ENCODE measurements around the gene COPG1. TPM values are rescaled to one million over a fixed set of nuclear protein-coding genes. Genes with fewer than 3 reads are reported as not detected.

The COPG1 gene
- total and polyA plus RNA-seq, 11 donors, result 78.6 to 121 (median 93.9) TPM

DNA sequence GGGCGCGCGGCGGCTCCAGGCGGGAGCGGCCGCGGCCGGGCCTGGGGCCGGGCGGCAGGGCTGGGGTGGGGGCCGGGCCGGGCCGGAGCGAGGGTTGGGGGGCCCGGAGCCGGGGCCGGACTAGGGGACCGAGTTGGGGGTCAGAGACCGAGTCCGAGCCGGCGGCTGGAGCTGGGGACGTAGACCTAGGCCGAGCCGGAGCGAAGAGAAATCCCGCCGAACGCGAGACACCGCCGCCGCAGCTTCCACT is 66.5 kb downstream of the COPG1 start:
- H3K4me1 ChIP-seq, result peaks cover 0 to 27% (median 21%) of the 10 kb centered on the region in 12 donors
- DNase-seq (no peak), ATAC-seq (peak in 2 of 4 donors; percentile 10 to 12)
- intact Hi-C loops (cut with DNase I), result loop anchor here in 4 of 10 donors (2.0 to 5.0 kb wide), 2 partner anchors 37 to 39 kb away; partner anchors contain the start of gene HMCES (in 4 of the 4)
- H3K9me3 ChIP-seq, result no peaks in the 10 kb centered on the region
- peak overlapping the region; percentile 45 to 98 (median 90) for H3K4me3 ChIP-seq
- no peaks in the 10 kb centered on the region for H3K27me3 ChIP-seq
- peaks cover 0 to 18% (median 1%) of the 10 kb centered on the region in 9 donors for H3K36me3 ChIP-seq
- TF ChIP-seq, protein P1, sequence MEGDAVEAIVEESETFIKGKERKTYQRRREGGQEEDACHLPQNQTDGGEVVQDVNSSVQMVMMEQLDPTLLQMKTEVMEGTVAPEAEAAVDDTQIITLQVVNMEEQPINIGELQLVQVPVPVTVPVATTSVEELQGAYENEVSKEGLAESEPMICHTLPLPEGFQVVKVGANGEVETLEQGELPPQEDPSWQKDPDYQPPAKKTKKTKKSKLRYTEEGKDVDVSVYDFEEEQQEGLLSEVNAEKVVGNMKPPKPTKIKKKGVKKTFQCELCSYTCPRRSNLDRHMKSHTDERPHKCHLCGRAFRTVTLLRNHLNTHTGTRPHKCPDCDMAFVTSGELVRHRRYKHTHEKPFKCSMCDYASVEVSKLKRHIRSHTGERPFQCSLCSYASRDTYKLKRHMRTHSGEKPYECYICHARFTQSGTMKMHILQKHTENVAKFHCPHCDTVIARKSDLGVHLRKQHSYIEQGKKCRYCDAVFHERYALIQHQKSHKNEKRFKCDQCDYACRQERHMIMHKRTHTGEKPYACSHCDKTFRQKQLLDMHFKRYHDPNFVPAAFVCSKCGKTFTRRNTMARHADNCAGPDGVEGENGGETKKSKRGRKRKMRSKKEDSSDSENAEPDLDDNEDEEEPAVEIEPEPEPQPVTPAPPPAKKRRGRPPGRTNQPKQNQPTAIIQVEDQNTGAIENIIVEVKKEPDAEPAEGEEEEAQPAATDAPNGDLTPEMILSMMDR (IDR thresholded peaks at IDR 0.05), result no peak
- TF ChIP-seq POLR2A (IDR thresholded peaks at IDR 0.05), result peak in 1 of 2 donors; percentile 94
- H3K27ac ChIP-seq, result peak overlapping the region; percentile 75 to 97 (median 92)
- 1 to 10% (median 1%) methylated on average over 2 to 34 of the region's 34 CpGs; no CpG with 5 or more reads in 1 of the 4 donors for WGBS, 4 donors

DNA sequence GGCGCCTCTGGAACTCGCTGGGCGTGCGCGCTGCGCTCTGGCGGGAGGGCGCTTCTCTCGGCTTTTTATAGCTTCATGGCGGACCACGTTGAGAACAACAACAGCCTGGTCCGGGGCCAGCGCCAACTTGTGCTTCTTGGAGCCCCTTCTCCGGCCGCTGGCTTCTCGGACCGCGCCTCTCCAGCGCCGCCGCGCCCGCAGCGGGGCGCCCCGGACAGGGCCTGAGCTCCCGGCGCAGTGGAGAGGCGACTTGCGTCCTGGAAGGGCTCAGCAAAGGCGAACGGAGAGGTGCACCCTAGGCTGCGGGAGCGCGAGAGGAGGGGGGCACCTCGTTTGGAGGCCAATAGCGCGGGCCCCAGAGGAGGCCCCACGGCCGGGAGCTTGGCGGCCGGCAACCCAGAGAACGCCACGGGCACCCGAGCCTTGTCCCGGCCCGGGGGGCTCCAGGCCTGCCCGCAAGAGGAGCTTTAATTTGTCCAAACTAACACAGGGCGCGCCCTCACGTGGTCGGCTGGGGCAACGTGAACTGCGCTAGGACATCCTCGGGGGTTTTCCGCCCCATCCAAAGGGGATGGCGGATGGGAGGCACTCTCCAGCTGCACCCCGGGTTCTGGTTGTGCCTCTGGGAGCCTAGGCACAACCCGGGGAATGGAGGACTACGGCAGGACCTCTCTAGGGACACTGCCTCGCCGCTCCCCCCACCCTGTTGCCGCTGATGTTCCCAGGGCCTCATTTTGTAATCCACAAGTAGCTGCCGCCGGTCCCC is 67.0 kb downstream of the COPG1 start:
- Histone ChIP-seq H3K4me3 (peak overlapping the region; percentile 45 to 98 (median 90)), H3K27ac (peak overlapping the region; percentile 75 to 97 (median 92)), H3K36me3 (peaks cover 0 to 23% (median 4%) of the 10 kb centered on the region in 9 donors), H3K4me1 (peaks cover 0 to 27% (median 21%) of the 10 kb centered on the region in 12 donors), H3K9me3 (no peaks in the 10 kb centered on the region), H3K27me3 (no peaks in the 10 kb centered on the region)
- peak in 1 of 2 donors; percentile 99 for TF ChIP-seq POLR2A (IDR thresholded peaks at IDR 0.05)
- TF ChIP-seq, protein P1 (IDR thresholded peaks at IDR 0.05), result peak; percentile 20 to 85 (median 58)
- DNase-seq (peak; percentile 84 to 92 (median 89)), ATAC-seq (peak; percentile 21 to 62 (median 52))
- 1% methylated on average over 17 to 65 of the region's 65 CpGs for WGBS, 4 donors
- intact Hi-C loops (cut with DNase I), result loop anchor here in 2 of 10 donors (2.0 to 5.0 kb wide), 2 partner anchors 38 to 39 kb away; partner anchors contain the start of gene HMCES (in 2 of the 2)

DNA sequence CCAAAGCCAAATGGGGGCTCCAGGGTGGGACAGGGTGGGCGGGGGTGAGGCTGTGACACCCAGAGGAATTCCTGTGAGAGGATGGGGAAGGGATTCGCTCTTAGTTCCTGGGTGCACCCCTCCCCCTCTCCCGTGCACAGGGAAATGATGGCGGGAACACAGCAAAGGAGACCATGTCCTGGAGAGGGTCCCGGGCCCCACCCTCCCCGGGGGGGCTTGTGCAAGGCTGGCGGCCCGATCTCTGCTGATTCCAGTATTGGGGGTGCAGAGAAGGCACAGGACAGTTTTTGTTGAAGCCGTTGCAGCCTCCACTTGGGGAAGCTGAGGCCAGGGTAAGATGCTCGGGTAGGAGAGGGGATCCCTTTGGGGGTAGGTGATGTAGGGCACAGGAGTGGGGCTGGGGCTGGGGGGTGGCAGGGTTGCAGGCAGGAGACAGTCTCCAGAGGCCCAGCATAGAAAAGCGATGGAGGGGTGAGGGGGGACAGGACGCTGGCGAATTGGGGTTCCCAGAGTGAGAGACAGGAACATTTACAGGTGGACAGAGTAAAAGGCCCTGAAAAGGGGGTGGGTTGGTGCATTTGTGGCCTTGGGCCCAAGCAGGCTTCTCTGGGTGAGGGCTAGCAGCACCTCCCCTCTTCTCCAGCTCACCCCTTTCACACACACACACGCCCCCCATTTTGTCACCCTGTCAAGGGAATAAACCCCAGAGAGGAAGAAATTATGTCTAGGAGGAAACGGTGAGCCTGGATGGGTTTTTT is 67.8 kb downstream of the COPG1 start:
- Histone ChIP-seq H3K9me3 (no peaks in the 10 kb centered on the region), H3K27me3 (no peaks in the 10 kb centered on the region), H3K4me3 (peak overlapping the region; percentile 45 to 98 (median 90)), H3K36me3 (peaks cover 0 to 30% (median 4%) of the 10 kb centered on the region in 9 donors), H3K4me1 (peaks cover 0 to 27% (median 21%) of the 10 kb centered on the region in 12 donors), H3K27ac (peak overlapping the region; percentile 75 to 97 (median 92))
- TF ChIP-seq, protein P1 (IDR thresholded peaks at IDR 0.05), result no peak
- no peak for TF ChIP-seq POLR2A (IDR thresholded peaks at IDR 0.05)
- ATAC-seq (no peak), DNase-seq (peak in 1 of 5 donors; percentile 65)
- intact Hi-C loops (cut with DNase I), result loop anchor here in 2 of 10 donors (2.0 to 5.0 kb wide), 2 partner anchors 38 to 40 kb away; partner anchors contain the start of gene HMCES (in 2 of the 2)
- WGBS, 4 donors, result 35 to 44% (median 43%) methylated on average over 14 to 15 of the region's 15 CpGs
